HG03520 (cell line): ENCODE results near the gene MAP2K7.
"Not testable (repeated sequence)": the region's sequence is repeated elsewhere in the genome, so short reads cannot be mapped to it uniquely, and the experiment has no call there.

Source experiments
- ATAC-seq: cut with Tn5 transposase; IDR thresholded peaks from one replicate; pipeline ENCODE4 v1.9.1; 2021; ENCODE audit warnings: mild to moderate bottlenecking, moderate library complexity; ENCODE audit not compliant: unreplicated experiment

The MAP2K7 gene

GRCh38 chr19:7928741-7929701, 25.3 kb downstream of the MAP2K7 start:
- no peak for ATAC-seq

- not testable (repeated sequence) for ATAC-seq
Measured at GRCh38 chr19:7930030-7930429, 26.4 kb downstream of the MAP2K7 start.

GRCh38 chr19:7930765-7931164, 27.1 kb downstream of the MAP2K7 start:
- ATAC-seq = no peak

DNA sequence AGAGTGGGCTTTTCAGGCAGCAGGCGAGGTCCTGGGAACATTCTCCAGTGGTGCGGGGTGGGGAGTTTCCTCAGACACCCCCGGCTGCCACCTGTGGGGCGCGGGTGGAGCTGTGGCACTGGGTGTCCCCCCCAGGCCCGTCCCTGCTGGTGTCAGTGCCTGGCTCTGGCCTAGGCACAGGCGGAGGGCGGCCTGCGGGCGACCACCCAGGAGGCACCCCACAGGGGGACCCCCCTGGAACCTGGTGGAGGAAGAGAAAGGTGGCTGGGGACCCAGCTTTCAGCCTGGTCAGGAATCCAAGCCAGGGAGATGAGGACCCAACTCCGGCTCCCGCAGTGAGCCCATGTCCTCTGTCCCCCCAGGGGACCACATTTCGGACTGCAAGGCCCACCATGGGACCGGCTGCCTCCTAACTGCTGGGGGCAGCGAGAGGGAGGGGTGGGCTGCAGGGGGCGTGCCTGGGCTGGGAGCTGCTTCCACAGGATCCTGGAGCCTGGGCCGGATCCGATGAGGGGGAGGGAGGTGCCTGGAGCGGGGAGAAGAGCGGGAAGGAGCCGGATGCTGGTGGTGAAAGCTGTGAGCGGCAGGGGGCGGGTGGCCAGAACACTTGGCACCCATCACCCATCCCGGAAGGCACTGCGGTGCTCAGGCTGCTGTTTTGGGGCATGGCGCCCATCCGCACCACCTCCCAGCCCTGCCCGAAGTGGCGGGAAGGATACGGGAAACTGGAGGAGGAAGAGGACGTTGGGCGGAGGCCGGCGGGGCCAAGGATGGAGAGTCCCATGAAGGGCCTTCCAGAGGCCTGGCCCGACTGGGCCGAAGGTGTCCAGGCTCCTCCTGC, 27.8 kb downstream of the MAP2K7 start:
- no peak for ATAC-seq

GRCh38 chr19:7932276-7932929, 28.7 kb downstream of the MAP2K7 start:
- no peak for ATAC-seq

GRCh38 chr19:7932930-7933300, 29.2 kb downstream of the MAP2K7 start:
- no peak for ATAC-seq

DNA sequence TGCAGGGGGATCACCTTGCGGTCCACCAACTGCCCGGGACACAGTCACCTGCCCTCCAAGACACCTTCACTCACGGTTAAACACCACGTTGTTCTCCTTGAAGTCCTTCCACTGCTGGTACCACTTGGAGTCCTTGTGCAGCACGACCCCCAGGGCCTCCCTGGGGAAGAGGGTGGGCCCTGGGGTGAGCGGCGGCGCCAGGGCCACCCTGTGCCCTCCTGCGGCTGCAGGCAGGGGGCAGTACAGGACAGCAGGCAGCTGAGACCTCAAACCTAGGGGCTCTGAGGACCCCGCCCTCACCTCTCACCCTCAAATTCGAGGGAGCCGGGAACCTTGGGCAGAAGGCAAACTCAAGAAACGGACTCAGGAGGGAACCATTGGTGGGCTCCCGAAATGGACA, 29.7 kb downstream of the MAP2K7 start:
- ATAC-seq = no peak

DNA sequence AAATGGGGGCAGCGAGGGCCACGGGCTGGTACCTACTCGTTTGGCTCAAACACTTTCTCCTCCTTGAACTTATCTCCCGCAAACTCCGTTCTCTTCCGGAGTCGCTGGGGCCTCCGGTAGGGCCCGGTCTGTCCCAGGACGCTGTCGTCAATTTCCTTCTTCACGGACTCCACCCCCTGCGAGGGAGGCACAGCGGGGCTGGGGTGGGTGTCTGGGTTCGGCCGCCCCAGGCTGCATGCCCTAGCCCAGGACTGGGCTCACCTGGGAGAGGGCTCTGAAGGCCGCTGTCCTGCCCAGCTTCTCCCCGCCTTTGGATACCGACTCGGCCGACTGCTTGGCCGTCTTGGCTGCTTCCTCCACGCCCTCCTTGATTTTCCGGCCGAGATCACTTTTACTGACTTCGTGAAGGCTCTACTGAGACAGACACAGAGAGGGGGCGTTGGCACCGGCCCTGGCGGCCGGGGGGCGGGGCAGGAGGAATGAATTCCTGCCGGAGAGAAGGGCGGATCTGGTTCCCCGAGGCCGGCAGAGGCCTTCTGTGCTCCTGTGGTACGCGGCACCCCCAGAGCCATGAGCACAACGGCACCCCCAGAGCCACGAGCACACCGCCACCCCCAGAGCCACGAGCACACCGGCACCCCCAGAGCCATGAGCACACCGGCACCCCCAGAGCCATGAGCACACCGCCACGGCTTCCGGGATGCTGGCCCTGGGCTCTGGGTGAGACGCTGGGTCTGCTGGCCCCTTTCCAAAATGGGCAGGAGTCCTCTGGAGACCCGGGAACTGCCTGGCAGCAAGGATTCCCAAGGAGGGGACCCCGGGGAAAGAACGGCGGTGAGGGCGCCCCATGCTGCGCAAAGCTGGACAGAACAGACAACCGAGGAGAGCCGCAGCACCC, 30.4 kb downstream of the MAP2K7 start:
- no peak for ATAC-seq

DNA sequence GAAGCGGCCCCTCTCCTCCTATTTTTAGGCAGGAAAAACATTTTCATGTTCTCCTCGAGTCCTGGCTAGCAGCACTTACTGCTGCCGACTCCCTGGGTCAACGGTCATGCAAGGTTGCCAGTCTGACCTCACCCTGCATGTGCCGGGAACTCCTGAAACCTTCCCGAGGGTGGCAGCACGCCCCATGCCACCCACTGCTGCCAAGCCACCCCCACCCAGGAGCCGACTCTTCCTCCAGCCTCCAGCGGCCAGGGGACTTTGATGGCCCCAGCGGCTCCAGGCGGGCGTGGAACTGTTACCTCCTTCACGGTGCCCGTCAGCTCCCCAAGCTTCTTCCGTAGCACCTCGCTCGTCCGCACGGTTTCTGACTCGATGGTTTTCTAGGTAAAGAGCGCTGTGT, 31.1 kb downstream of the MAP2K7 start:
- no peak for ATAC-seq

DNA sequence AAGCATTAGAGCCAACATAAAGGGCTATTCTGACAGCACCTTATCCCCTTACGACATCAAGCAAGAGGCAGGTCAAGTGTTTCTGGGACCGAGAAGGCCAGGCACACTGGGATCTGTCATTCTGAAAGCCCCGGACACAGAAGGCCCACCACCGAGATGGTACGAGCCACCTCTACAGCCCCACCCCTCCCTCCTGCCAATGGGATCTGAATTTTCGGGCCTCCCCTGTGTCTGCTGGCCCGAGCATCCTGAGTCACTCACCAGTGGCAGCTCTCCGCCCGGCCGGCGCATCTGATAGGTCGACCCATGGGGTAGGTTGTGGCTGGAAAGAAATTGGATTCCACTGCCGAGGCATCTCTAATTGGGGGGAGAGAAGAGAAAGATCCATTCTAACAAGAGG, 37.2 kb downstream of the MAP2K7 start:
- no peak for ATAC-seq

GRCh38 chr19:7941895-7942596, 38.4 kb downstream of the MAP2K7 start:
- no peak for ATAC-seq

DNA sequence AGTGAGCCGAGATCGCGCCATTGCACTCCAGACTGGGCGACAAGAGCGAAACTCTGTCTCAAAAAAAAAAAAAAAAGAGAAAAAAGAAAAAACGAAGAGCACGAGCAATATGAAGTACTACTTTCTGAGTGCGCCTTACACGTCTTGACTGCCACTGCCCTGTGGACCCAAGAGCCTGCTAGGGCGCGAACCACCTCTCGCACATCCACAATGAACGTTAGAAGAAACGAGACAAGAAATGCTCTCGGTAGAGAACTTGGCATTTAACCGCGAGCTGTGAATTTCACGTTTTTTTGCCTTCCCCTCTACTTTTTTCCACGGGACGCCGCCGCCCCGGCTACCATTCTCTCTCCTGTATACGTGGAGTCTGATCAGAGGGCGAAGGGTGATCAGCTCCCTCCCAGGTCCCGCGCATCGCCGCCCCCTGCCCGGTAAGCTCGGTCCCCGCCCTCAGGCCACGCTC, 39.3 kb downstream of the MAP2K7 start:
- ATAC-seq = no peak

DNA sequence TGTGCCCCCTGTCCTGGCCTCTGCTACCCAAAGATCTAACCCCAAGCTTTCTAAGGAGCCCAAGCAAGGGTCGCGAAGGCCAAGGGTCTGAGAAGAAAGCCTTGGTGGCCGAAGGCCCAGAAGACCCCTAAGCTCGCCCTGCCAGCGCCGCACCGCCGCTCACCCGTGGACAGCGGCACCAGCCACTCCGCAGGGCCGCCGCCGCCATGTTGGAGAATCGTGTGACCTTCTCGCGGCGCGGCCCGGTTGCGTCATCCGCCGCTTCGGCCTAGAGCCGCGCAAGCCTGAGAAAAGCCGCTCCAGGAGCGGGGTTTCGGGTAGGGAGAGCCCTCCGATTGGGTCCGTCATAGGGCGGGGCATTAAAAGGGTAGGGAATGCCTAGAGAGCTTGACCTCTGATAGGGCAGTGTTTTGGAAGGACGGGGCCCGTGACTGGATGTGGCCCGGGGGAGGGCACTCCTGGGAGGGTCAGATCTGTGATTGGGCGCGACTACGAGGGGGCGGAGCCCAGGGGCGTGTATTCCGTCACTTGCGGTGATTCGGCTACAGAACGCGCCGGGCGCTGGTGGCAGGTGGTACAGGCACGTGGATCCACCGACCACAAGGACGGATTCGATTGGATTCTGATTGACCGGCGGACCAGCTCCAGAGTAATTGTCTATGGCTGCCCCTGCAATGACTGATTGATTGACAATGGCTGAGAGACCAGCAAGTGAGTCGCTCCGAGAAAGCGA, 39.9 kb downstream of the MAP2K7 start, which contains the start of gene TIMM44:
TIMM44 (minus strand) TSS at position 223 of the 733 bp plus-strand sequence; CDS start at position 208, 15 bp downstream.
- peak; percentile 92 for ATAC-seq

DNA sequence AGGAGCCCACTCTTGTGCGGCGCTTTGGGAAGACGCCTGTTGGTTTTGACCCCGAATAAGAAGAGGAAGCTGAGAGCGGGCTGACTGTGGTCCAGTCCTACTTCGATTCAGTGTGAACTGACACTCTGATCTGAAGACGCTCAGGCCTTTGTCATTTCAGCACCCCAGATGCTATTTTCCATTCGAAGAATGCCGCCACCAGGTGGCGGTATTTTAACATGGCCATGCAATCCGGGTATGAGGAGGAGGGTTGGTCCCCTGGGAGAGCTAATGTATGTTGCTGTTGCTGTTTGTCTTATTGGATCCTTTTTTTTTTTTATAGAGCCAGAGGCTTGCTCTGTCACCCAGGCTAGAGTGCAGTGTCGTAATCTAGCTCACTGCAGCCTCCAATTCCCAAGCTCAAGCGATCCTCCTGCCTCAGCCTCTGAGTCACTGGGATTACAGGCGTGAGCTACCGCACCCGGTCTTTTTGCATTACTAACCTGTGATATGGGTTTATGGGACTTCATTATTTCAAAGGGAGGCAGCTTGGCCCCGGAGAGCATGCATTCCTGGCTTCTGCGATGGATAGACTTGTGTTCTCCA, 40.6 kb downstream of the MAP2K7 start:
- ATAC-seq = peak; percentile 10

GRCh38 chr19:7947939-7948338, 44.3 kb downstream of the MAP2K7 start:
- ATAC-seq = no peak

- ATAC-seq = no peak
Measured at GRCh38 chr19:7953060-7953459, 49.4 kb downstream of the MAP2K7 start.

DNA sequence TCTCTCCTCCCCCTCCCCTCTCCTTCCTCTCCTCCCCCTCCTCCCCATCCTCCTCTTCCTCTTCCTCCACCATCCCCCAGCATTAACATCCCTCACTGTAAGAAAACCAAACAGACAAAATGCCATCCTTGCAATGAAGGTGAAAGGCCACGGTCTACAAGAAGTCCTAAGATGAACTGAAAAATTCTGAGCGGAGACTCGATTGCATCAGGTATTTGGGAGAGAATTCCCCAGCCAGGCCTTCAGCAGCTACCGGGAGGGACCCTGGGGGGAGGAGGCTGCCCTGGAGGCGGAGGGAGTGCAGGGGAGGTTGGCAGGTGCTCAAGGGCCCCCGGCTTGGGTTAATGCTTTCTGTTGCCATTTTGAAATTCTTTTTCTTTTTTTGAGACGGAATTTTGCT, 49.9 kb downstream of the MAP2K7 start:
- ATAC-seq = no peak

- ATAC-seq = no peak
Measured at GRCh38 chr19:7955696-7956095, 52.0 kb downstream of the MAP2K7 start.
